ENCODE measurements around the gene HCFC1R1.

DNA sequence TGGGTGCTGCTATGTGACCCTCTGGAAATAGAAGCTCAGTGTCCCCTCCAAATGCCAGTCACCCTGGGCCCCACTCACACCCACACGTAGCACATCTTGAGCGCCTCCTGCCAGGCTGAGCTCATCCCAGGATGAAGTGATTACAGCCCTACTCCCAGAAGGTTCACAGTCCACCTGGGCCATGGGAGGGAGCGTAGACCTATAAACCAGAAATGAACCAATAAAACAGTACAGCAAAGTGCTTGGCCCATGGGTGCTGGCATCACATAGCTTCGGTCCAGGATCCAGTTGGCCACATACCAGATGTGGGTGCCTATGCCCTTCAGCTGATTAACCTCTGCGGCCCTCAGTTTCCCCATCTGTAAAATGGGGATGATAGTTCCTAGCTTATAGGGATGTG, 15.2 kb upstream of the HCFC1R1 start:
- TF ChIP-seq CTCF (IDR thresholded peaks at IDR 0.05) (no peak), POLR2A (IDR thresholded peaks at IDR 0.05) (no peak)
